Dedifferentiated amniotic fluid mesenchymal stem cell (primary cell): ENCODE data around the gene ULK3.

Experiments
- DNase-seq: peaks from one replicate; pipeline ENCODE4 v3.0.0-alpha.2; 2016; ENCODE audit errors: extremely low spot score

Gene ULK3

DNA sequence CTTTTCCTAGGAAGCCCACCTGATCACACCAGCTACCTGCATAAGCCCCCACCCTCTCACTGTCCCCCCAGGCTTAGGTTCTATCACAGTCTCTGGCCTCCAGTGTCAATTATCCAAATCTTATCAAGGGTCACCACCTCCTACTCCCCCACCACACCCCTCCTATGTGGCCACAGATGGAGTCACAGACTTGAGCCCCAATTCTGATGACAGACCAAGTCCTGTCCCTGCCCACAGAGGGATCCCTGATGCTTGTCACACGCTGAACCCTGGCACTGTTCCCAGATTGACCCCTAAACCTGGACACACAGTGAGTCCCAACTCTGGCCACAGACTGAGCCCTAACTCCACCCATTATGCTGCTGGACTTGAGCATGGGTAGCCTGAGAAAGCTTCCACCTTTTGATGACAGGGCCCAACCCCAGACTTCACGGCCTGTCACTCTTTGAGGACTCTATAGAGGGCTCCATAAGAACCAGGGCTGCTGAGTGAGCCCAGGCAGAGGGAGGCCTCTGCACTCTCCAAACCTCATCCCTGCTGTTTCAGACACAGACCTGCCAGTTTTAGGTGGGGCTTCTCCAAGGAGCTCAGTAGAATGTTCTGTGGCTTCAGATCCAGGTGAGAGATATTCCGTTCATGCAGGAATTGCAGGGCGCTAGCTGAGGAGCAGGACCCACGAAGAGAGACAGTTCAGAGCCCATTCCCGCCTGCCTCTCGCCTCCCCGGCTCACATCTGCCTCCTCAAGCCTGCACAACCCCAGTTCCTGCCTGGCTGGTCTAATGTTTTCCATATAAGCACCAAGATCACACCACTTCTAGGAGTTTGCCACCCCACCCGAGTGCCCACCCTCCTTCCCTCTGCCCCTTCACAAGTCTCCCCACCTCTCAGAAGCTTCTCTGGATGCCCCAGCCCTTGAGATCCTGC, 1.8 kb downstream of the ULK3 start:
- DNase-seq, result no peak

DNA sequence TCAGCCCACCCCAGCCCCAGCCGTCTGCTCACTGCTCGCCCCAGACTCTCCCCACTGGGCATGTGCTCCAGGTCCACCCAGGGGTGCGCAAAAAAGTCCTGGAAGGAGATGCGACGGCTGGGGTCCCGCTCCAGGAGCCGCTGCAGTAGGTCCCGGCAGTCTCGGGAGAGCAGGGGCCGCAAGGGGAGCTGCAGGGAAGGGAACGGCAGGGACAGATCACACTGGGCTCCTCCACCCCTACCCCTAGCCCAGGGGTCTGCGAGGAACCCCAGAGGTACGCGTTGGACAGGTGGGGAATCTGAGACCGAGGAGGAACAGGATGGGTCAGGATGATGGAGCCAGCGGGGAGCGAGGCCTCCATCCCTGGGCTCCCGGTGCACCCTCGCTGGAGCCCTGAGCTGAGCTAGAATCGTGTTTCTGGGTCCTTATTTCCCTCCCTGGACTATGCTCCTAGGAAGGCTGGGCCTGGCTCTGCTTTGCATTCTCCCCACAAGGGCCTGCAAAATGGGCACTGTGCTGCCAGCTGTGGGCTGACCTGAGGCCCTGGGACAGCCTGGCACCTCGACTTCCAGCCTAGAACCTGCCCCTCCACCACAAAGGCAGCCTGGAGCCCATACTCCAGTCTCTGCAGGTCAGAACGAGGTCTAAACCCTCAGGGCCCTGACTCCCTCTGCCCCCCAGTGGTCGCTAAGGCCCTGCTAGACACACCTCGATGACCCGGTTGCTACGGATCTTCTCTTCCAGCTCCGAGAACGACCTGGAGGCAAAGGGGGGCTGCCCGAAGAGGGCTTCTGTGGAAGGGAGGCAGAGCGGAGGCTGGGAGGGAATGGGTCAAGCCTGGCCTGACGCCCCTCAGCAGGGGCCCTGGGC, 3.2 kb downstream of the ULK3 start:
- no peak for DNase-seq

- no peak for DNase-seq
Measured at GRCh38 chr15:74838746-74839525, 4.0 kb downstream of the ULK3 start.

GRCh38 chr15:74838137-74838516, 4.8 kb downstream of the ULK3 start:
- DNase-seq, result no peak

DNA sequence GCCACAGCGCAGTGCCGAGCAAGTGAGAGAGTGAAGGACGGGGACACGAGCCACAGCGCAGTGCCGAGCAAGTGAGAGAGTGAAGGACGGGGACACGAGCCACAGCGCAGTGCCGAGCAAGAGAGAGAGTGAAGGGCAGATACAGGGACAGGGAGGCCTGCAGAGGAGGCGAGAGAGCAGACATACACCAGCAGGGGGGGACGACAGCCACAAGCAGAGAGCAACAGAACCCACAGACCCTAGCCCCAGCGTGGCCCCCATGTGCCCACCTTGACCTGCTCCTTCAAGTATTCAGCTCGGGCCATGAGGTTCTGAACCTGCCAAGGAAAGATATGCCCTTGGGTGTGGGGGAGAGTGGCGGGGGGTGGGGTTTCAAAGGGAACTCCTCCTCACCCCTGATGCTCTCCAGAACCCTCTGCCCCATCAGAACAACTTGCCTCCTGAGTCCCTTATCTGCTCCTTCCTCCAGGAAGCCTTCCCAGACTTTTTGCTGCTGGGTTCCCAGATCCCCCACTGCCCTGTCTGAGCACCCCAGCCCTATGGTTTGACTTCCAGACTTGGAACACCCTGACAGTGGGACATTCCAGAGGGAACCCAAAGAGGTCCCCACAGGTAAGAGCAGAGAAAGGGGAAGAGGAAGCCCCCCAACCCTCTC, 5.3 kb downstream of the ULK3 start:
- DNase-seq, result no peak

DNA sequence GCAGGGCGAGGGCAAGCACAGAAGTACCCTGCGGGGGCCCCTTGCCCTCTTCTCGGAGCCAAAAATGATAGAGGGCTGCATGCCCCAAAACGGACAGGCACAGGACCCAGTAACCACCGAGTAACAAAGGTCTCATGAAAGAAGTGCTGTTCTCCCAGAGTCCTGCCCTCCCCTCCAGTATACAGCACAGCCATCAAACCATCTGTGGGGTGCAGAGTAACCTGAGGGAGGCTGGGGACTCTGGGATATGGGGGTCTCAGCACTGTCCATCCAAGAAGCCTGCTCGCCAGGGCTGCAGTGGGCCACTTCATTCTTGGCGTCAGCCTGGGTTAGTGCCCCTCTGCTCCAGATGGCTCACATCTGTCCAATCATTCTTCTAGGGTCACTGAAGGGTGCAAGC, 6.1 kb downstream of the ULK3 start:
- DNase-seq, result no peak

DNA sequence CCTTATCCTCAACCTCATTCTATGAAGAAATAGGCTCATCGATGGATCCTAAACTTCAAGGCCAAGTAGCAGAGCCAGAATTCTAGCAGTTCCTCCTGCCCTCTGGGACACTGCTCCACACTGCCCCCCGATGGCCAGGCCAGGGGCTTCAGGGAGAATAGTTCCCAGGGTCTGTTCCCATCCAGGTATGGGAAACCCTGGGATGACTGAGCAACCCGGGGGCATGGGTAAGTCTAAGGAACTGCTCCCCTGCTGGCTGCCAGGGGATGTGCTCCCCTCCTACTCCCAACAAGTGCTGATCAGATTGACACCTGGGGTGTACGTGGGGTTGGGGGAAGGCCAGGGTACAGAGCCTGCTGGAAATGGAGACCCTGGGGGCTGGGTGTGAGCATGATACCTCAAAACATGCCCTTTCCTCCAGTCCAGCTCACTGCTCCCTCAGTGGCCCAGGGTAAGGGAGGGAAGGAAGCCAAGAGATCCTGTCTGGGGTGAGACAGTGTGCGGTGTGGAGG, 7.6 kb downstream of the ULK3 start:
- no peak for DNase-seq

DNA sequence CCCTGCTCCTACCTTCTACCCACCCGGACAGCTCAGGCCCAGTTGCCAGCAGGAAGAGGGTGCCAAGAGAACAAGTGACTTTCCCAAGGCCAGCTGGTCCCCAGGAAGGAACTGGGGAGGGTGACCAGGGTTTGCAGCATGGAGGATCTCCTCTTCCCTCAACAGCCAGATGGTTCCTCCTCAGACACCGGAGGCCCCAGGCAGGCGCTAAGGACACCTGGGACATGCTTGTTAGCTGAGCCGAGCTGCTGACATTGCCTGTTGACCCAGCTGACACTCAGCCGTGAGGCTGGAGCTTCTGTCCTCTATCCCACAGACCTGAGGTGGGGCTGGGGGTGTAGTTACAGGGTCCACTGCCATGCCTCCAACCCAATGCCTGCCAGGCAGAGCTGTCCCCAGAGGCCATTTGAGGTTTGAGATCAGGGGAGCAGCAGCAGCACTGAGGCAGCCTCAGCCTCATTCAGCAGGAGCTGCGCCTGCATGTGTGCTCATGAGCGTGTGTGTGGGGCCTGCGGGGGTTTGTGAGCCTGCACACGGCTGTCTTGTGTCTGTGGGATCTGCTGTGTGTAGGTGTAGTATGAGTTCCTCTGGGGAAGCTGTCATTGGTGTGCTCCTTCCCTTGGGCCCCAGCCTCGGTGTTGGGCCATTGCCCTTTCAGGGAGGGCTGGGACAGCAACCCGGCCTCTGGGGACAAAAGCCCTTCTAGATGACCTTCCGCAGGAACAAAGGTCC, 9.4 kb downstream of the ULK3 start:
- no peak for DNase-seq

- DNase-seq, result no peak
Measured at GRCh38 chr15:74832826-74833225, 10.1 kb downstream of the ULK3 start.

- DNase-seq, result no peak
Measured at GRCh38 chr15:74831813-74832495, 11.0 kb downstream of the ULK3 start.

DNA sequence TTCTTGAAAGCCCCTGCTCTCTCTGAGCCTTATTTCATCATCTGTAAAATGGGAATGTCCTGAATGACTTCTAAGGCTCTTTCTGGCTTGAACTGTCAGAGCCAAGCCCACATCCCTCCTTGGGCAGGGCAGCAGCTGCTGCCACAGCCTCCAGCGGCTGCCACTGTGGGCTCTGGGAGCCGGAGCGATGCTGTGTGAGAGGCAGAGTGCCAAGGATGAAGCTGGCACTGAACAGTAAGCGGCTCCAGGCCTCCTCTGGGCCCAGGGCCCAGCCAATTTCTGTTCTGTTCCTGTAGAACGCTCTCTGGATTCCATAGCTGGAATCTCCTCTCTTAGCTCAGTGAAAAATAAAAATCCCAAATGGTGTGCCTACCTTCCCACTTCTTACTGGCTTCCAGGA, 12.1 kb downstream of the ULK3 start:
- DNase-seq, result no peak

DNA sequence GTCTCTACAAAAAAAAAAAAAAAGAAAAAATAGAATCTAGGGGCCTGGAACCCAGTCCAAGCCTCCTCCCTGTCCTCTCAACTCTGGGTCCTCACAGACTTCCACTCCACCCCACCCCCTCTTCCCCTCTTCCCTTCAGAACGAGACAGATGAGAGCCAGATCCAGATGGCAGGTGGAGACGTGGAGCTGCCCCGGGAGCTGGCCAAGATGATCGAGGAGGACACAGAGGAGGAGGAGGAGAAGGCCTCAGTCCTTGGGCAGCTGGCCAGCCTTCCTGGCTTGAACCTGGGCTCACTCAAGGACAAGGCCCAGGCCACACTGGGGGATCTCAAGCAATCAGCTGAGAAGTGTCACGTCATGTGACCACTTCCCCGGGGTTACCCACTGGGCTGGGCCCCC, 13.0 kb downstream of the ULK3 start:
- DNase-seq, result no peak

GRCh38 chr15:74829486-74829885, 13.5 kb downstream of the ULK3 start:
- no peak for DNase-seq

DNA sequence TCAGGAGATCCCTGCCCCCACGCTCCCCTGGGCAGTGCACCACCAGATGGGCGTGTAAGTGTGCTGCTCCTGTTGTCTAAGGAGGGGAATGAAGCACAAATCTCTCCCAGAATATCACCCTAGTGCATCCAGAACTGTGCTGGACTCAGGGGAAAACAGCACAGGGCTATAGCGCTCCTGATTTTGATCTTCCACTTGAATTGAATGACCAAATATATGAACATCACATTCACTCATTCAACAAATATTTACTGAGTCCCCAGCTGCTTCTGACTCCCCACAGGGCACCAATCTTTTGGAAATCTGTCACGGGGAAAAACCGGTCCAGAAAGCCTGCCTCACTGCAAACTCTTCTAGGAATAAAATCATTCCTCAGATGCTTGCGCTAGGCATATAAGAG, 14.1 kb downstream of the ULK3 start:
- no peak for DNase-seq

GRCh38 chr15:74827614-74828013, 15.3 kb downstream of the ULK3 start:
- DNase-seq, result no peak

DNA sequence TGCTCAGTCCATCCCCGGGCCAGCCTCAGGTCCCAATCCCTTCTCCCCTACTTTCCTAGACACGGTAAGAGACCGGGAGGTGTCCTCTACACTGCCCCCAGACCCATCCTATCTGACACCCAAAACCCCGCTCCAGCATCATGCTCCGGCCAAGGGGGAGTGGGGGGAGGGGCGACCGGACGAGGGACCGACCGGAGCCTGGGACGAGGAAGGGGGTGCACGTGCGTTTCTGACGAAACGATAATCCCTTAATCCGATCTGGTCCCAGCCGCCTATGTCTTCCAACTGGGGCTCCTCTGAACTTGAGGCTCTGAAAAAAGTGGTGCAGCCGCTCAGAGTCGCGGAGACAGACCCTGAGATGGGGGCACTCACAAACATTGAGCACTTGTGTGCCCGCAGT, 16.0 kb downstream of the ULK3 start:
- no peak for DNase-seq

DNA sequence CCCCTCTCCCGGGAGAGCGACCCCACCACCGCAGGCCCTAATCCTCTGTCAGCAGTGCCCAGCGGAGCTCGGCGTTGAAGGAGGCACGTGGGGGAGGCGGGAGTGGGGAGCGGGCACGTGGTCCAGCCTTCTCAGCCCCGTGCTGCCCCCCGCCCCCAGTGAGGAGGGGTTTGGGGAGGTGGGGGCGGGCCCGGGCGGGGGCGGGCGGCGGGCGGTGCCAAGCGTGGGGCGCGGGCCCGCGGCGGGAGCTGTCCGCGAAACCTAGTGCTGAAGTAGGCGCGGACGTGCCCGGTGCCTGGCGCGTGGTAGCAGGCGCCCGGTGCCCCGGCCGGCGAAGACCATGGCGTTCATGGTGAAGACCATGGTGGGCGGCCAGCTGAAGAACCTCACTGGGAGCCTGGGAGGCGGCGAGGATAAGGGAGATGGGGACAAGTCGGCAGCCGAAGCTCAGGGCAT, 16.6 kb downstream of the ULK3 start, which contains the start of gene CPLX3:
TSS of gene CPLX3 (plus strand) at position 264 of the 456 bp plus-strand sequence. CDS start at position 341, 77 bp downstream.
- no peak for DNase-seq

DNA sequence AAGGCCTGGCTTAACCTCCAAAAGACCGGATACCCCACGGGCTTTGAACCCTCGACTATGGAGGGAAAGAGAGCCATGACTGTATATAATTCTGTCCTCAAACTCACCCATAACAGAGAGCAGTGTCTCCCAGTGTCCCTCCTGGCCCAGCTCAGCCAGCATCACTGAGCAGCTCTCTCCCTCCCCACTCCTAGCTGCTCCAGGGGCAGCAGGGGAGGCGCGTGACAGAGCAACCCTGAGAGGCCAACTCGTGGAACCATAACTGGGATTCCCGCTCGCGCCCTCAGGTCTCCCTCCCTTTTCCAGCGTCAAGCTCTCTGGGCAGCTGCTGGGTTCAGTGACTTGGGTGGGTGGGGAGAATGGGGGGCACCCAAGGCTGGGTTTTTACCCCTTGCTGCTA, 17.1 kb downstream of the ULK3 start:
- no peak for DNase-seq

GRCh38 chr15:74824976-74825375, 18.0 kb downstream of the ULK3 start:
- no peak for DNase-seq

DNA sequence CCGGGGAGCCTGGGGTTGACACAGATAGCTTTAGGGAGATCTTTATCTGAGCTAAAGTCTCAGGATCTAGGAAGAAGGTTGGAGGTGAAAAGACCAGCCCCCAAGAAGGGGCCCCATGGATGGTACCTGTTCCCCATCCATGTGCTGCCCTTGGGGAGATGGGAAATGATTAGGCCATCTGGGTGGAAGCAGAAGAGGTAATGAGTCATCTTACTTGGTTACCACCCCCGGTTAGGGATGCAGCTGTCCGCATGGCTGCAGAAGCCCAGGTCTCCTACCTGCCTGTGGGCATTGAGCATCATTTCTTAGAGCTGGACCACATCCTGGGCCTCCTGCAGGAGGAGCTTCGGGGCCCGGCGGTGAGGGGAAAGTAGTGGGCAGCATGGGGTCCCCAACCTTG, 19.6 kb downstream of the ULK3 start:
- no peak for DNase-seq
